B cell (primary cell): Measurements from ENCODE around the gene RAB3B.

Experiments
- CTCF ChIP-seq: fragments of 200-600 bp; IDR thresholded peaks from one replicate; pipeline ENCODE4 v1.8.0; 2022; ENCODE audit warnings: antibody characterized with exemption, mild to moderate bottlenecking
- EZH2 ChIP-seq: IDR thresholded peaks from 2 replicates; pipeline ENCODE4 v1.6.1; 2012; ENCODE audit warnings: borderline replicate concordance, low read depth, mild to moderate bottlenecking, moderate library complexity, low read length; ENCODE audit not compliant: insufficient read depth, poor library complexity, severe bottlenecking

GRCh38 chr1:51949014-51949702 lies 41.3 kb downstream of the RAB3B start:
- TF ChIP-seq CTCF (no peak), EZH2 (no peak)
